H1 (cell line): ENCODE data around the gene RRP1B. TPM values are rescaled to one million over a fixed set of nuclear protein-coding genes. Genes with fewer than 3 reads are reported as not detected.

Experiments used
- CBX8 ChIP-seq: fragments of 300-800, 300-1000 bp; sonication (generic); IDR thresholded peaks from 2 replicates; pipeline ENCODE4 v1.7.1; 2016; ENCODE audit warnings: low read depth, low read length, borderline replicate concordance
- SUZ12 ChIP-seq: fragments of 200-600 bp; sonication (generic); IDR thresholded peaks from 2 replicates; pipeline ENCODE4 v1.6.1; 2012; ENCODE audit warnings: mild to moderate bottlenecking, inconsistent platforms, low read length, moderate library complexity, mixed read lengths
- polyA plus RNA-seq, 7 experiments: library from polyadenylated mRNA; depleted of rRNA in 3 of 7; stranded (reverse) in 5 of 7; unstranded in 2 of 7; fragments of >200 nt in 5 of 7; fragments of 200-250 nt in 2 of 7; gene quantifications; 1 replicate in 5 of 7; 2 replicates in 1 of 7; 4 replicates in 1 of 7; pipeline versions ENCODE4 v1.2.1 to v1.2.3, GENCODE V29; 2011 to 2013; ENCODE audit warnings: missing spikeins in 2 of 7, mixed read lengths in 2 of 7
- total RNA-seq: library from RNA; stranded (reverse); fragmentation: NEBNext Ultra II Directional; extraction: Animal tissue kit (Norgen Biotek cat#: 25700); gene quantifications from 2 replicates; pipeline ENCODE4 v1.2.1, GENCODE V29; 2021
- TF ChIP-seq, protein P1 (sequence below): fragments of 300-600 bp; sonication (generic); IDR thresholded peaks from 2 replicates; pipeline ENCODE4 v1.7.1; 2012; ENCODE audit warnings: low read length, moderate library complexity, mild to moderate bottlenecking, inconsistent platforms; ENCODE audit not compliant: insufficient replicate concordance

RRP1B gene
- total and polyA plus RNA-seq, 2 of the 8 experiments (the other 6 are each of a cell fraction or from before 2014, with no cell fraction given): 25.8 to 97.3 TPM

DNA sequence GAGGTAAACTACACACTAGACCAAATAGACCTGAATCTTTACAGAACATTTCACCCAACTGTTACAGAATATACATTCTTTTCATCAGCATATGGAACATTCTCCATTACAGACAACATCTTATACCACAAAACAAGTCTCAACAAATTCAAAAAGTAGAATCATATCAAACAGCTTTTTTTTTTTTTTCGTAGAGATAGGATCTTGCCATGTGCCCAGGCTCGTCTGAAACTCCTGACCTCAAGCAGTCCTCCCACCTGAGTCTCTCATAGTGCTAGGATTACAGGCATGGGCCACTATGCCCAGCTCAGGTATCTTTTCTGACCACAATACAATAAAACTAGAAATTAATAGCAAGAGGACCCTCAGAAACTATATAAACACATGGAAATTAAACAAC is 36.6 kb upstream of the RRP1B start (continued):
- TF ChIP-seq, protein P1, sequence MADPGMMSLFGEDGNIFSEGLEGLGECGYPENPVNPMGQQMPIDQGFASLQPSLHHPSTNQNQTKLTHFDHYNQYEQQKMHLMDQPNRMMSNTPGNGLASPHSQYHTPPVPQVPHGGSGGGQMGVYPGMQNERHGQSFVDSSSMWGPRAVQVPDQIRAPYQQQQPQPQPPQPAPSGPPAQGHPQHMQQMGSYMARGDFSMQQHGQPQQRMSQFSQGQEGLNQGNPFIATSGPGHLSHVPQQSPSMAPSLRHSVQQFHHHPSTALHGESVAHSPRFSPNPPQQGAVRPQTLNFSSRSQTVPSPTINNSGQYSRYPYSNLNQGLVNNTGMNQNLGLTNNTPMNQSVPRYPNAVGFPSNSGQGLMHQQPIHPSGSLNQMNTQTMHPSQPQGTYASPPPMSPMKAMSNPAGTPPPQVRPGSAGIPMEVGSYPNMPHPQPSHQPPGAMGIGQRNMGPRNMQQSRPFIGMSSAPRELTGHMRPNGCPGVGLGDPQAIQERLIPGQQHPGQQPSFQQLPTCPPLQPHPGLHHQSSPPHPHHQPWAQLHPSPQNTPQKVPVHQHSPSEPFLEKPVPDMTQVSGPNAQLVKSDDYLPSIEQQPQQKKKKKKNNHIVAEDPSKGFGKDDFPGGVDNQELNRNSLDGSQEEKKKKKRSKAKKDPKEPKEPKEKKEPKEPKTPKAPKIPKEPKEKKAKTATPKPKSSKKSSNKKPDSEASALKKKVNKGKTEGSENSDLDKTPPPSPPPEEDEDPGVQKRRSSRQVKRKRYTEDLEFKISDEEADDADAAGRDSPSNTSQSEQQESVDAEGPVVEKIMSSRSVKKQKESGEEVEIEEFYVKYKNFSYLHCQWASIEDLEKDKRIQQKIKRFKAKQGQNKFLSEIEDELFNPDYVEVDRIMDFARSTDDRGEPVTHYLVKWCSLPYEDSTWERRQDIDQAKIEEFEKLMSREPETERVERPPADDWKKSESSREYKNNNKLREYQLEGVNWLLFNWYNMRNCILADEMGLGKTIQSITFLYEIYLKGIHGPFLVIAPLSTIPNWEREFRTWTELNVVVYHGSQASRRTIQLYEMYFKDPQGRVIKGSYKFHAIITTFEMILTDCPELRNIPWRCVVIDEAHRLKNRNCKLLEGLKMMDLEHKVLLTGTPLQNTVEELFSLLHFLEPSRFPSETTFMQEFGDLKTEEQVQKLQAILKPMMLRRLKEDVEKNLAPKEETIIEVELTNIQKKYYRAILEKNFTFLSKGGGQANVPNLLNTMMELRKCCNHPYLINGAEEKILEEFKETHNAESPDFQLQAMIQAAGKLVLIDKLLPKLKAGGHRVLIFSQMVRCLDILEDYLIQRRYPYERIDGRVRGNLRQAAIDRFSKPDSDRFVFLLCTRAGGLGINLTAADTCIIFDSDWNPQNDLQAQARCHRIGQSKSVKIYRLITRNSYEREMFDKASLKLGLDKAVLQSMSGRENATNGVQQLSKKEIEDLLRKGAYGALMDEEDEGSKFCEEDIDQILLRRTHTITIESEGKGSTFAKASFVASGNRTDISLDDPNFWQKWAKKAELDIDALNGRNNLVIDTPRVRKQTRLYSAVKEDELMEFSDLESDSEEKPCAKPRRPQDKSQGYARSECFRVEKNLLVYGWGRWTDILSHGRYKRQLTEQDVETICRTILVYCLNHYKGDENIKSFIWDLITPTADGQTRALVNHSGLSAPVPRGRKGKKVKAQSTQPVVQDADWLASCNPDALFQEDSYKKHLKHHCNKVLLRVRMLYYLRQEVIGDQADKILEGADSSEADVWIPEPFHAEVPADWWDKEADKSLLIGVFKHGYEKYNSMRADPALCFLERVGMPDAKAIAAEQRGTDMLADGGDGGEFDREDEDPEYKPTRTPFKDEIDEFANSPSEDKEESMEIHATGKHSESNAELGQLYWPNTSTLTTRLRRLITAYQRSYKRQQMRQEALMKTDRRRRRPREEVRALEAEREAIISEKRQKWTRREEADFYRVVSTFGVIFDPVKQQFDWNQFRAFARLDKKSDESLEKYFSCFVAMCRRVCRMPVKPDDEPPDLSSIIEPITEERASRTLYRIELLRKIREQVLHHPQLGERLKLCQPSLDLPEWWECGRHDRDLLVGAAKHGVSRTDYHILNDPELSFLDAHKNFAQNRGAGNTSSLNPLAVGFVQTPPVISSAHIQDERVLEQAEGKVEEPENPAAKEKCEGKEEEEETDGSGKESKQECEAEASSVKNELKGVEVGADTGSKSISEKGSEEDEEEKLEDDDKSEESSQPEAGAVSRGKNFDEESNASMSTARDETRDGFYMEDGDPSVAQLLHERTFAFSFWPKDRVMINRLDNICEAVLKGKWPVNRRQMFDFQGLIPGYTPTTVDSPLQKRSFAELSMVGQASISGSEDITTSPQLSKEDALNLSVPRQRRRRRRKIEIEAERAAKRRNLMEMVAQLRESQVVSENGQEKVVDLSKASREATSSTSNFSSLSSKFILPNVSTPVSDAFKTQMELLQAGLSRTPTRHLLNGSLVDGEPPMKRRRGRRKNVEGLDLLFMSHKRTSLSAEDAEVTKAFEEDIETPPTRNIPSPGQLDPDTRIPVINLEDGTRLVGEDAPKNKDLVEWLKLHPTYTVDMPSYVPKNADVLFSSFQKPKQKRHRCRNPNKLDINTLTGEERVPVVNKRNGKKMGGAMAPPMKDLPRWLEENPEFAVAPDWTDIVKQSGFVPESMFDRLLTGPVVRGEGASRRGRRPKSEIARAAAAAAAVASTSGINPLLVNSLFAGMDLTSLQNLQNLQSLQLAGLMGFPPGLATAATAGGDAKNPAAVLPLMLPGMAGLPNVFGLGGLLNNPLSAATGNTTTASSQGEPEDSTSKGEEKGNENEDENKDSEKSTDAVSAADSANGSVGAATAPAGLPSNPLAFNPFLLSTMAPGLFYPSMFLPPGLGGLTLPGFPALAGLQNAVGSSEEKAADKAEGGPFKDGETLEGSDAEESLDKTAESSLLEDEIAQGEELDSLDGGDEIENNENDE: no peak
- TF ChIP-seq SUZ12: no peak
- no peak for TF ChIP-seq CBX8
